Measurements from ENCODE around the gene CIPC.

Gene CIPC

DNA sequence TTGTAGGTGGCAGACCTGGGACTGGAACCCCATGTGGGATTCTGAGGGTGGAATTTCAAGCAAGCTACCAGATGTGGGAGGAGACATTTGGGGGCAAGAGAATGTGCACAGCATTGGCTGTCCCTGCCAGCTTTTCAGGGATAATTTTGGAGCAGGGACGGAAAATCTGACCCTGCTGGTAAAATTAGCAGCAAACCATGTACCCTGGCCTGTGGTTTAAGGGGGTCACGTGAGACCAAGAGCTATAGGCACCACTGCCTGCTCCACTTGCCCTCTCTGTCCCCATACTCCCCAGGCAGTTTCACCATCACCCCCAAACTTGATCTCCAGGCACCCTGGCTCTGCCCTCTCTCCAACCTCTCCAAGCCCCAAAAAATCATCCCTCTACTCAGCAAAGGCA lies 57.0 kb downstream of the CIPC start:
- DNase-seq: no peak

DNA sequence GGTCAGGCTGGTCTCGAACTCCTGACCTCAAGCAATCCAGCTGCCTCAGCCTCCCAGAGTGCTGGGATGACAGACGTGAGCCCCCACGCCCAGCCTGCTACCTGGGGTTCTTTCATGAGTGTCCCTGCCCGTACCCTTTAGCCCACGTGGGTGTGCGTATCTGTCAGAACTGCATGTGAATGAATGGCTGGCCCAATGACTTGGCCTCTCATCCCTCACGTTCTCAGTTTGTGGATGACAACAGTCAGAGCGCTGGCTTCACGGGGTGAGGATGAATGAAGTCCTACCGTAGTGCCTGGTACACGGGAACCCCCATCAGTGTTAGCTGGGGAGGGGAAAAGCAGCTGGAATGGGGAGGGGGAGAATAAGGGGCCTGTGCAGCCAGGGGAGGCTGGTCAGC lies 59.7 kb downstream of the CIPC start:
- DNase-seq: no peak

DNA sequence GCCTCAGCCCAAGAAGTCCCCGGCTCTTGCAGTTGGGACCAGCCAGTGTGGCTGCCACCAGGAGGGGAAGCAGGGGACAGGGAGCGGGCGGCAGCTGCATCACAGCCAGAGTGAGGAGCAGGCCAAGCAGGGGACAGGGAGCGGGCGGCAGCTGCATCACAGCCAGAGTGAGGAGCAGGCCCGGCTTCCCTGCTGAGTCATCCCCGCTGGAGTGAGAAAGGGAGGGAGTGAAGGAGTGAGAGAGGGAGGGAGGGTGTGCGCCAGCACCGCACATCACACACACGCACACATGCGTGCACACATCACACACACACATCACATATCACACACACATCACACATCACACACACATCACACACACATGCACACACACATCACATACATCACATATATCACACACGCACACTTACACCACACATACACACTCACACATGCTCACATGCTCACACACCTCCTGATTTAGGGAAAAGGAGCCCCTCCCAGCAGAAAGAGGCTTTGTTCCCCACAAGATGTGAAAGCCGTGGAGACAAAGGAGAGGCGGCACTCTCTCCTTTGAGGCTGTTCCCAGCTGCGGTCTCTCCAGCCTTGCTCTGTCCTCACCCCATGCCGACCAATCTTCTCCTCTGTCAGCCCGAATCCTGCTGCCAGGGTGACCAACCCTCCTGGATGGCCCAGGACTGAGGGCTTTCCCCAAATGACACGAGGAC lies 60.3 kb downstream of the CIPC start:
- peak; percentile 77 for DNase-seq

DNA sequence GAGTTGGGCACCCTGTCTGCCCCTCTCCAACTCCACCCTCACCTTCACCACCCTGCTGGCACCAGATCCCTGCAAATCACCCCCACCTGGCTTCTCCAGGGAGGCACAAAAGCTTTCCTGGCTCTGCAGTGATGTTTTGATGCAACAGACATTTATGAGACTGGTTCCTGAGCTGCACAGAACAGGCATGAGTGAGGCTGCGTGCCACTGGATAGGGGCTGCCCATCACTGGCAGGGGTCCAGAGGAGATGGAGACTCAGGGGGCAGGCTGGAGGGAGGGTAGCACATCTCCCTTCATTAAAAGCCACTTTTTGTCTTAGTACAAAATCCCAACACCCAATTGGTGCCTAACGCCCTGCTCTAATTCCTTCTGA lies 60.8 kb downstream of the CIPC start:
- DNase-seq: peak; percentile 50

DNA sequence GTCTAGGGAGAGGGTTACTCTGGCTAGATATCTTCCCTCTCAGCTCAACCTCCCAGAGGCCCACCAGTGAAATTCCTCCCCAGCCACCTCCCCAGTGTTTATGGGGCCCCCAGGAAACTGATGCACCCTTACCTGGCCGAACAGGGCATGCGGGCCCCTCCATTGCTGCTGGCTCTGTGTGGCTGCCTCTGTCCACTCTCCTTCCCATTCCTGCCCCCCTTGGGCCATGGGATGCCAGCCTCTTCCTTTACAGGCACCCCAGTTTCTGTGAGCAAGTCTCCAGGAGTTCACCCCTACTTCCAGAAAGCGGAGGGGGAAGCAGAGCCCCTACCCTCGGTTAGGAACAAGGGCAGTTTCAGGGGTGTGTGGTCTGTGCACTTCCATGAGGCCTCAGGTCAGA lies 63.0 kb downstream of the CIPC start:
- DNase-seq: no peak
